ENCODE results near the gene PARP12.

Gene PARP12

DNA sequence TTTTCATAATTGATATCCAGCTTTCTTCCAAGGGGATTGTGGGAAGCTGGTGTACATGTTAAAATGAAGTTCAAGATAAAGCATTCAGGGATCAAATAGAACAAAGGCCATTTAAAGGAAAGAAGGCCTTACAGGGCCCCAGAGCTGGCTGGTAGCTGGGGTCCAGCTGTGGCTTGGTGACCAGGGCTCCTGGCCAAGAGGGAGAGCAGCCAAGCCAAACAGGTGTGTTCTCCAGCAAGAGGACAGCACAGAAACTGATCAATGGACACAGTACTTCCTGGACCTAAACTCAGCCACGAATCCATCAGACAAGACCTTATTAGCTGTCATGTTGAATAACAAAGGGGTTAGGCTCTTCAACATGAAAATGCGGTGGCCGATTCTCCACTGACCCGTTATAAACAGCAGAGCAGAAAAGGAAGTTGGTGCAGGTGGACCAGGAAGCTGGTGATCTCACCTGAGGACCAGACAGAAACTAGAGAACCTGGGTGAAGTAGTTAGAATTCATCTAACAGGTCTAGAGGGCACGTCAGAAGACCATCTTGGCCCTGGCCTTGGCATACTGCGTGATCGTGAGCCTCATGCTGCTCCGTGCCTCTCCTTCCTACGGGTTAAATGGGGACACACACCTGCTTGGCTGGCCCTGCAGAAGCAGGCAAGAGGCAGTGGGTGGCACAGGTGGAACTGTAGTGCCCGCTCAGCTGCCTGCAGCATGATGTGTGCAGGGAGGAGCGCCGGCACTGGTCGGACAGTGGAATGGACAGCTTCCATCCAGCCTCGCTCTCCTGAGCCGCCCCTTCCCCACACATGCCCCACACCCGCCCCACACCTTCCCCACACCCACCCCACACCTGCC lies 53.8 kb downstream of the PARP12 start:
- TF ChIP-seq CTCF (IDR thresholded peaks at IDR 0.05) = no peak

- no peak for TF ChIP-seq CTCF (IDR thresholded peaks at IDR 0.05)
Observed at GRCh38 chr7:140007051-140007690, 55.6 kb downstream of the PARP12 start.

GRCh38 chr7:140006600-140006999 lies 56.2 kb downstream of the PARP12 start:
- TF ChIP-seq CTCF (IDR thresholded peaks at IDR 0.05) = no peak

DNA sequence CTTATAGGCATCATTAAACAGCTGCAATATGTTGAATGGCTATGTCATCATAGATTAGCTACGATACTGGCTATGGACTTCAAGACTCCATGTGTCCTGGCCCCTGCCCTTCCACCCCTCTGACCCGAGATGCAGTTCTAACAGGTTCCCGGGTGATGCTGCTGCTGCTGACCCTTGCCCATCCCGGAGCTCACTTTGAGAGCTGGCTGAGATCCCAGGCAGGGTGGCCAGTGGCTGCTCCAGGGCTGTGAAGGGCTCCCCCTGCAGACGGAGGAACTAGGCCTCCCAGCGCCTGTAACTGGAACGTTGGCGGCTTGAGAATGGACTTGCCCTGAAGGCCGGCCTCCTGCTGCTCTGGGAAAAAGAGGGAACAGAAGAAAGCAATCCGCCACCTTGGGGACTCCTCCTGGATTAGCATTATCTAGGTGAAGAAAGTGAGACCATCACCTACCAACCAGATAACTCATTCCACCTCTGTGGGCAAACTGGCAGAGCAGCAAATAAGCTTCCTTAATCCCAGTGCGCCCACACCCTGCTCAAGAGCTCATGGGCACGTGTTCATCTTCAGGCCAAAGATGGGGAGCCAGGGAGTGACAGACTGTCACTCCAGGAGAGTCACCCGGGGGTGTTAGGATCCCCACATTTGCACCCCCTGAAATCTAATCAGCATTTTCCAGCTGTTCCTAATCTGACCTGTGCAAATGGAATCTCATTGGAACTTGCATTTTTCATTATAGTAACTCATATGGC lies 56.8 kb downstream of the PARP12 start:
- no peak for TF ChIP-seq CTCF (IDR thresholded peaks at IDR 0.05)

- TF ChIP-seq CTCF (IDR thresholded peaks at IDR 0.05) = no peak
Observed at GRCh38 chr7:140005341-140005740, 57.4 kb downstream of the PARP12 start.

DNA sequence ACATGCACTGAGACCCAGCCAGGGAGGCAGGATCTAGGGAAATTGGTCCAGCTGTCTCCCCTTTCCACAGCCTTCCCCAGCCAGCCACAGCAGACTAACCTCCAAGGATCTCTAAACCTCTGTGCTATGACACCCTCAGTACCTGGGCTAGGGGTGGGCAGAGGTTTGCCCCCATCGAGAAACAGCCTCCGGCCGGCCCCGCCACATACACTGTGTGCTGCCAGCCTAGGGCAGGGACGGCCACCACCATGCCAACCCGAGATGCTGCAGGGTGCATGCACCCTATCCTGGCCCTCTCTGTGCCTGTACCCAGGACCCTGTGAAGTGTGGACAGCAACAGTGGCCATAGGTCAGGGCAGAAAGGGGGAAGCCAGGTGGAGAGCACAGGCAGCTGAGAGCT lies 58.1 kb downstream of the PARP12 start:
- no peak for TF ChIP-seq CTCF (IDR thresholded peaks at IDR 0.05)

DNA sequence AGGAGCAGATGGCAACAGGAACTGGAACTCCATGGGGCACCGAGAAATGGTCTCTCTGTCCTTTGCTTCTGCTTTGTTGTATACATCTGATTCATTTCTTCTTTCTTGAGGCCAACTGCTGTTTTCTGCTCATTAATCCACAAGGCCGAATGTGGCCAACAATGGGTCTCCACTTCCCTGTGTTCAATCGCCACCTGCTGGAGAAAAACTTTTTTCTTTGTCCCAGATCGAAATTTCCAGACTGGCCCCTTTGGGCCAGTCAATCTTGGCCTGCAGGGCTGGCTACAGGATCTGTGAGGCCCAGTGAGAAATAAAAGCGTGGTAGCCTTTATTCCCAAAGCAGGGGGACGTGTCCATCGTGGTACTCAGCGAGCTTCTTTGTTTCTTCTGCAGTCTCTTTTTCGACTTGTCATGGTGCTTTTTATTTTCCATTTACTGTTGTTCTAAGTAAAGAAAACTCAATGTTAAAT lies 58.8 kb downstream of the PARP12 start:
- peak; percentile 64 for TF ChIP-seq CTCF (IDR thresholded peaks at IDR 0.05)

All from LNCAP (cell line).